Stimulated activated CD8-positive, alpha-beta memory T cell treated with anti-CD3 and anti-CD28 coated beads, Interleukin-2, amount 100 ng/mL, for 48 hours (primary cell): ENCODE results near the gene GABRA5.
"Not testable (repeated sequence)": the region's sequence is repeated elsewhere in the genome, so short reads cannot be mapped to it uniquely, and the experiment has no call there.

Experiments used
- DNase-seq, 2 donors: peaks; one replicate each; pipeline ENCODE4 v3.0.0-alpha.2; 2020; ENCODE audit warnings: low read depth in 2 of 2

The GABRA5 gene

GRCh38 chr15:26866298-26867199 lies at the start of gene GABRA5:
TSS of gene GABRA5 (plus strand) at chr15:26867062. CDS start at chr15:26869249, 2,187 bp downstream.
- DNase-seq = no peak

GRCh38 chr15:26831191-26831590 lies 35.7 kb upstream of the GABRA5 start:
- not testable (repeated sequence) for DNase-seq

- no peak for DNase-seq
Observed at GRCh38 chr15:26831951-26832350, 34.9 kb upstream of the GABRA5 start.

DNA sequence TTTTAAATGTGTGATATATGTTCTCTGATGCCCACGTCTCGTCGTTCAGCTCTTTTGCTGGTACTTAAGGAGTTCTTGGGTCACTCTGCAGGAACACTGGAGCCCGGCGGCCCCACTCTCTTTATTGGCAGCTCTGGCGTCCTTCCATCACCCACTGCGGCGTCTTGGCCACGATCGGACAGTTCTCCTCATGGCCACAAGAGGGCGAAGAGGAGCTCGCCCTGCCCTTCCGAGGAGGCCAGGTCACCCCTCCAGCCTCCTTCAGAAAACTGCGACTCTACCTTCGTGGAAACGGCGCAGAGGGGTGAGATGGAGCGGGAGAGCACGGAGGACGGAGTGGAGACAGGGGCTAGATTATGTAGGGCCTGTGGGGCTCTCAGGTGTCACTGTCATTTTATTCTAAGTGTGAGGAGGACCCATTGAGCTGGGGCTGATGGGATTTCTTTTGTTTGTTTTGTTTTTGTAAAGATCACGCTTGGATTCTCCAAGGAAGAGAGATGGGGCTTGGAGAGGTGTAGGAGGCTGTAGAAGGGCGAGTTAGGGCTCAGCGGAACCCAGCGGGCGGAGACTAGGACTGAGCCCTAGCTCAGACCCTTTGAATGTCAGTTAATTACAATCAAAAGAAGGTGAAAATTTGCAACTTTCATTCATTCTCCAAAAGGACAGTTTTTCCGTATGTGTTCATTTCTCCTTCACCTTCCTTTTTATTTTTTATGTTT lies 28.0 kb upstream of the GABRA5 start:
- DNase-seq = no peak

DNA sequence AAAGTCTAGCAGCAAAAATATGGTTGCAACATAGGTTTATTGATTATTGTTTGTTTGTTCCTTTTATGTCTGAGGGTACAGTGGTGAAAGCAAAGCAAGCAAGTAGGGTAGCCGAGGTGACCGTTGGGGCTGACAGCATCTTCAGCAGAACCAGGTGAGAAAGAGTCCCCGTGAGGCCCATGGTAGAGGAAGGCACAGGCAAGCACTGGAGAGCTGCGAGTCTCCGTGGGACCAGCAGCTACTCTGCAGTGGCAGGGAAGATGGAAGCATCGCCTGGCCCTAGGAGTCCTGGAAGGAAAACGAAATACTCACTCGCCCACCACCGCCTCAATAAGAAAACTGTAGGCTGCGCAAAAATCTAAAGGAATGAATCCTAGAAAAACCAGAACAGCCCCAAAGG lies 25.3 kb upstream of the GABRA5 start:
- DNase-seq = no peak

DNA sequence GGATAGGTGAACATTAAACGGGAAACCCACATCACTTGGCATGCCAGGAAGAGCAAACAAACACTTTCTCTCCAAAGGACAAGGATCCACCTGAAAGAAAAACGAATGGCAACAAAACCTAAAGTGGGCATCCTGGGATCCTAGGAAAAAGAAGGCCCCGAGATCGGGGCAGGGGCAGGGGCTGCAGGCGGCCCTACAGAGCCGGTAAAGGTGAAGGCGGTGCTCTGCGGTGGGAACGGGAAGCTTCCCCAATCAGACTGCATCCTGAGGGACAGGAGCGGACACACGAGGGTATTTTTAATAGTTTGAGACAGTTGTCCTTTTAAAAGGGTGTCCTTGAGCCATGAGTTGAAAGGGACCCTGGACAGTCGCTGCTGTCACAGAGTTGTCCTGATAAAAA lies 24.9 kb upstream of the GABRA5 start:
- DNase-seq = no peak

GRCh38 chr15:26842391-26842790 lies 24.5 kb upstream of the GABRA5 start:
- no peak for DNase-seq

DNA sequence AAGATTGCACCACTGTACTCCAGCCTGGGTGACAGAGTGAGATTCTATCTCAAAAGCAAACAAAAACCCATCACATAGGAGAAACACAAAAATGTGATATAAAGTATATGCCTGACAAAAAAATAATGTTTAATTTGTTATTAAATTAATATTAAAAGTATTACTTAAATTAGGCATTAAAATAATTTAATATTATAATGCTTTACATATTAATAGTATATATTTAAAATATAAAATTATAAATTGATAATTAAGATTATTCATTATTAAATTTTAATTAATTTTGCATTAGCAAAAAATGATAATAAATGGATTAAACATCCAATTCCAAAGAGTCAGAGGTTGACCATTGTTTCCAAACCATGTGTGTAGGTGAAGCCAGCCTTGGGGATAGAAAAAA lies 22.0 kb upstream of the GABRA5 start:
- DNase-seq = no peak

DNA sequence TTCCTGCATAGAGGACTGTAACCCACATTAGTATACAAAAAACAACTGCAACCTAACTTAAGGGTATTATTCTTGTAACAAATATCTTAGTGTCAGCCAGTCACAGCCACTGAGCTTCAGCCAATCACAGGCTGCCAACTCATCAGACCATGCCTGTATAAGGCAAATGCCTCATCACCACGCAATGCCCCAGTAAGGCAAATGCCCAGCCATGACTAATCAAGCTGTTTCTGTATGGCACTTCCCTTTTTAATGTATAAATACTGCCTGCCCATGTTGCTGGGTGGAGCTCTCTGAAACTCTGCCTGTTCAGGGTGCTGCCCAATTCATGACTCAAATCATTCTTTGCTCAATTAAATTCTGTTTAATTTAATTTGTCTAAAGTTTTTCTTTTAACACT lies 18.4 kb upstream of the GABRA5 start:
- no peak for DNase-seq

DNA sequence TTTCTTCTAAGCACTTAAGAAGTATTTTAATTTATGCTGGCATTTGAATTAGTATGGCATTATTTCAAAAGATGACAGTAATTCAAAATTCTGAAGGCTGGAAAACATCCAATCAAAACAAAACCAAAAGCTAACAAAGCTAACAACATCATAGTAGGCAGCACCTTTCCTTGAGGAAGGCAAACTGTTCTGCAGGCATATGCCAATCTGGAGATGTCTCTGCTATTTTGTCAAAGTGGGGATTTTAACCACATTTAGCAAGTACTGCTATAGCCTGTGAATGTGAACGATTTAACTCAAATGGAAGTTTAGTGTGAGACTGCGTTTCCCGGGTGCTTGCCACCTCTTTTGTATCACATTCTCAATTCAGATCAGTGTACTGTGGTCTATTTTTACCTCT lies 16.7 kb upstream of the GABRA5 start:
- no peak for DNase-seq

- no peak for DNase-seq
Observed at GRCh38 chr15:26852980-26853379, 13.9 kb upstream of the GABRA5 start.

- no peak for DNase-seq
Observed at GRCh38 chr15:26854435-26854834, 12.4 kb upstream of the GABRA5 start.

DNA sequence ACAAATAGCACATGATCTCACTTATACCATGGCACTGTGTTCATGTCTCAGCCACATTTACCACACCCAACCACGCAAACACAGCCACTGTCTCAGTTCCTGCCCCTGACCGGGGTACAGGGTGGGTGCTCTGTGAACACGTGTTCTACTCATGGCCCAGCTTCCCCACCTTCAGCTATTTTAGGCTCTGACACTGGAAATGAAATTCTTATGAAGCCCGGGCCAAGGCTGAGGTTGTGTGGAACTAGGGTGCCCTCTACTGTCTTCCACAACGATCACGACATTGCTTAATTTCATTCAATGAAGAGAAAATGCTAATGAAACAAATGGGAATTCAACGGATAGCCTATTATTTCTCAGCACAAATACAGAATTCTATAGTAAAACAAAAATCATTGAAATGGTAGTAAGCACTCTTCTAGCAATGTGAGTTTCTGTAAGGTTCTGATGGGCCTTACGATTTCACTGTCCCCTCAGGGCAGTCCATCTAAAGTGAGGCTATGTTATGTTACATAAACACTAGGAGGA lies 2.1 kb upstream of the GABRA5 start:
- DNase-seq = no peak

DNA sequence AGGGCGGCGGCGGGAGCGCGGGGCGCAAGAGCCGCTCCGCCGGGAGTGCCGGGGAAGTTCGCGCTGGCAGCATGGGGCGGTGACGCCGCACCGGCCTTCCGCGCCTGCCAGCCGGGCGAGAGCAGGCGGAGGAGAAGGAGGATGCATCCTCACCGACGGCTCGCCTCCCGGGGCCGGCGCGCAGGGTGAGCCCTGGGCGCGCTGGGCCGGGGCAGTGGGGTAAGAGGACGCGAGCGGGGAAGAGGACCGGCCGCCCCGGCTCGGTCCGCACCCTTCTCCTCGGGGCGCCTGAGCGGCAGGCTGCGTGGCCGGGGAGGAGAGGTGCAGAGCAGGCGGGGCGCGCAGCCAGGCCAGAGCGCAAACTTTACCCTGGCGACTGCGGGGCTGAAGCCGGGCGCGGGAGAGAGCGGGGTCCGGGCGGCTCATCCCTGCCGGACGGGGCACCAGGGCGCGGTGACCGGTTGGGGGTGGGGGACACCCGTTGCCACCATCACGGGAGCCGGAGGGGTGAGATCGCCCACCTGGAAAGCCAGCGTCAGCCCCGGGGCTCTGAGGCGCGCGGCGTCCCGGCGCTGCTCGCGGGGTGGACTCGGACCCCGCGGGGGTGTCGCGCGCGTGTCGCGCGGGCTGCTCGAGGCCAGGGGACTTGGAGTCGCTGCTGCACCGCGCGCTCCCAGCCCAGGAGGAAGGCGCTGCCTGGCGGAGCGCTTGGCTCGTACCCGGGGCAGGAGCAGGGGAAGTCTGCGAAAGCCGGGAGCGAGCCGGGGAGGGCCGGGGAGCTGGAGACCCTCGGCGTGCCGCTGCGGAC lies 542 bp downstream of the GABRA5 start:
- DNase-seq = no peak

DNA sequence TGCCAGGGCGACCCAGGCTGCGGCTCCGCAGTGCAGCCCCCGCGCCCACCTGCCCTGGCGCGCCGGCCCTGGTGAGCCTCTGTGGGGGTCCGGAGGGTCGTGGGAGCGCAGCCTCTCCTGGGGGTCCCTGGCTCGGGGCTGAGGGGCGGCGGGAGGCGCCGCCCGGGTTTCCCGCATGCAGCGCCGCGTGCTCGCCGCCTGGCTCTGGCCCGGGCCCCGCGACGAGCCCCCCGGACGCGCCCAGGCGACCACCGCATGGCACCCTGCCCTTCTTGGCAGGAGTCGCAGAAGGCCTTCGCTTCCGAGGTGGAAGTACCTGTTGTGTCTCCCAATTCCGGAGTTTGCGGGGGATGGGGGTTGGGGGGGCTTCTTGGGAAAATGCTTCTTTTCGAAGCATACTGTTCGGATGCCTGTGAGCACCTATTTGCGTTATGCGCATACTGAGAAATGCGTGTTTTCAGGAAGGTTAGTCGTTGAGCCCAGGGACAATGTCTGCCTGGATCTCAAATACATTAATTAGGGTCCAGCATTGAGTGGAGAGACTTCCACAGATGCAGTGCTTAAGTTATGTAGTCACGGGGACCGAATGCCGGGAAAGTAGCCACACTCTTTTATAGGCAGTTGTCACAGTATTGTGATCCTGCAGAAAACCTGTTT lies 1.3 kb downstream of the GABRA5 start:
- no peak for DNase-seq

- no peak for DNase-seq
Observed at GRCh38 chr15:26869628-26870027, 2.8 kb downstream of the GABRA5 start.

GRCh38 chr15:26870346-26870745 lies 3.5 kb downstream of the GABRA5 start:
- DNase-seq = no peak

DNA sequence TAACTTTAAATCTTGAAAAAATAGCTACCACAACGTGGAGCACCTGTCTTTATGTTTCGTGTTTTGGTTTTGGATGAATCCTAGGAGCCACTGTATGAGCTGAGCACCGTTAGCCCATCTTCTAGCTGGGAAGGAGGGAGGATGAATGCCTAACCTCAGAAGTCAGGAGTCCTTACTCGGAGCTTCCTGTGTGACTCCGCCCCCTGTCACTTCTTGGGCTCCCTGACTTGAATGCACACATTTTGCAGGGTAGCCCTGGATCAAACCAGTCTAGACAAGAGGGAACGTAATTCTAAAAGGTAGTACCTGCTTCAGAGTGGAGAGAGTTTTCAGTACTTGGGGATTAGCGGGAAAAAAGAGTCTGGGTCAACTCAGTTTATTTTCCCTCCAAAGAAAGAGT lies 5.3 kb downstream of the GABRA5 start:
- no peak for DNase-seq

DNA sequence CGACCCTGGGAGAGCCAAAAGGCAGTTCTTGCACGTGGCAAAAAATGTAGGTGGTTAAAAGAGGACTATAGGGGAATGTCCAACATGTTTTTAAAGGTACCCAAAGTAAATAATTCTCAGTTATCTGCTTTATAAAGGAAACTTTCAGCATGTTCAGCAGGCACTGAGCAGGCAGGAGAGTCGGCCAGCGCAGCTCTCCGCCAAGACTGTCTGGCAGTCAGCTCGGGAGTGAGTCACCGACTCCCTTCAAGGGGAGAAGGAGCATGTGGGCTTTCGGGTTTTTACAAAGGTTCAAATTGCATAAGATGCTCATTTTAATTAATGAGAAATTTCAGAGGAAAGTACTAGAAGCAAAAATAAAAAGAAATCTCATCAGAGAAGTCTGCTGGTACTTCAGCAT lies 7.0 kb downstream of the GABRA5 start:
- DNase-seq = no peak

DNA sequence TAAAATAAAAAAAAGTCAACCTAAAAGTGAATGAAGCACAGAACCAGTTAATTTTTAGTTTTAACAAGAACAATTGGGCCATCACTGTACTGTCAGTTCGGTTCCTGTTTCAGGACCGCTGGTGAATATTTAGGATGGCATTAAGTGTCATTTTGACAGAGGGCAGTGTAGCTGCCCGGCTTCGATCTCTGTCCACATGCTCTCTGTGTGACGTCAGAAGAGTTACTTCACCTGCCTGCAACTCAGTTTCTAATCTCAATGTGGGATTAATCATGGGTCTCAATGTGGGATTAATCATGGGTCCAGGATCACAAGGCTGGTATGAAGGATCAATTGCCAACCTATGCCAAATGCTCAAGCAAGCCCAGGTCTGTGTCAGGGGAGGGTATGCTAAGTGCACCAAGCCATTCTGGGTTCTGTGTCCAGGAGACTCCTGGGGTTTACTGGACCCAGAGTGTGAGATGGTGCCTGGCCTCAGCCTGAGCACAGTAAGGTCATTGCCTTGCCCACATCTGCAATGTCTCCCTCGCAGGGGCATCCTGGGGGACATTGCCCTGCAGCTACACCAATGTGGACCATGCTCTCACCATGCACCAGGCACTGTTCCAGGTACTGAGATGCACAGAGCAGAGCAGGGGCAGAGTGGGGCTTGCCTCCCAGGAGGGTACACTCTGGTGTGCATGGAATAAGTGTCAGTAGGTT lies 8.1 kb downstream of the GABRA5 start:
- no peak for DNase-seq

GRCh38 chr15:26875476-26875850 lies 8.6 kb downstream of the GABRA5 start:
- no peak for DNase-seq
